NCI-H345 treated with DMSO at 0.1 percent for 48 hours (cell line): Measurements from ENCODE around the gene LYRM1.

Experiments used
- DNase-seq: peaks from one replicate; lab custom pipeline; 2025; ENCODE audit not compliant: unreplicated experiment; lab: John Stamatoyannopoulos, UW

The LYRM1 gene

GRCh38 chr16:20871941-20872815 lies 28.4 kb upstream of the LYRM1 start:
- no peak for DNase-seq

GRCh38 chr16:20873331-20873730 lies 27.2 kb upstream of the LYRM1 start:
- no peak for DNase-seq

- DNase-seq, result no peak
These were observed 26.4 kb upstream of the LYRM1 start for GRCh38 chr16:20874088-20874581.

- DNase-seq, result no peak
These were observed 25.3 kb upstream of the LYRM1 start for GRCh38 chr16:20875355-20875650.

GRCh38 chr16:20878682-20879147 lies 21.9 kb upstream of the LYRM1 start:
- DNase-seq, result no peak

- DNase-seq, result no peak
These were observed 21.2 kb upstream of the LYRM1 start for GRCh38 chr16:20879175-20880040.

- DNase-seq, result no peak
These were observed 19.6 kb upstream of the LYRM1 start for GRCh38 chr16:20880867-20881502.

- DNase-seq, result no peak
These were observed 19.1 kb upstream of the LYRM1 start for GRCh38 chr16:20881503-20881878.

- no peak for DNase-seq
These were observed 16.9 kb upstream of the LYRM1 start for GRCh38 chr16:20883554-20884239.

- no peak for DNase-seq
These were observed 16.4 kb upstream of the LYRM1 start for GRCh38 chr16:20884240-20884556.

- DNase-seq, result no peak
These were observed 14.3 kb upstream of the LYRM1 start for GRCh38 chr16:20886320-20886719.

- no peak for DNase-seq
These were observed 13.4 kb upstream of the LYRM1 start for GRCh38 chr16:20887207-20887606.

- DNase-seq, result no peak
These were observed 10.8 kb upstream of the LYRM1 start for GRCh38 chr16:20889625-20890275.

- DNase-seq, result no peak
These were observed 6.2 kb upstream of the LYRM1 start for GRCh38 chr16:20894388-20894787.

GRCh38 chr16:20897253-20897897 lies 3.2 kb upstream of the LYRM1 start:
- DNase-seq, result no peak

GRCh38 chr16:20897922-20898321 lies 2.6 kb upstream of the LYRM1 start:
- no peak for DNase-seq

GRCh38 chr16:20899071-20899470 lies 1.5 kb upstream of the LYRM1 start:
- no peak for DNase-seq

- no peak for DNase-seq
These were observed 883 bp upstream of the LYRM1 start for GRCh38 chr16:20899477-20900298.

GRCh38 chr16:20901068-20901435 lies 481 bp downstream of the LYRM1 start:
- no peak for DNase-seq
